H1 (cell line): ENCODE data around the gene CSAD. TPM values are rescaled to one million over a fixed set of nuclear protein-coding genes. Genes with fewer than 3 reads are reported as not detected.
"Not testable (repeated sequence)": the region's sequence is repeated elsewhere in the genome, so short reads cannot be mapped to it uniquely, and the experiment has no call there.

Experiments used
- CTCF ChIA-PET: fragments of 300-600 bp; sonication (Branson Sonifier 250); formaldehyde crosslinking; loops from one replicate; lab custom pipeline; 2021; ENCODE audit not compliant: partially characterized antibody; lab: Charles Lee
- POLR2A ChIA-PET: fragments of 300-600 bp; sonication (Branson Sonifier 250); formaldehyde crosslinking; loops from one replicate; lab custom pipeline; 2021; ENCODE audit warnings: inconsistent platforms; ENCODE audit not compliant: partially characterized antibody; lab: Charles Lee
- DNase-seq, 2 experiments: peaks; one replicate each; pipeline versions ENCODE4 v3.0.0 to v3.0.0-alpha.2; 2010 to 2022; ENCODE audit warnings: low spot score in 2 of 2, low read depth in 1 of 2, mixed read lengths in 1 of 2
- FAIRE-seq: peaks from 2 replicates; lab custom pipeline; 2011; peaks lifted over from hg19 to GRCh38; lab: Jason Lieb, UNC
- H2AFZ ChIP-seq: 2 replicates; pipeline ENCODE4 v1.8.1; 2012; ENCODE audit warnings: low read length, inconsistent platforms
- H2AK5ac ChIP-seq: 2 replicates; pipeline ENCODE4 v1.6.1; 2013; ENCODE audit warnings: low read depth, low read length
- H2BK120ac ChIP-seq: replicated peaks from 2 replicates; pipeline ENCODE3; 2013; ENCODE audit warnings: low read depth, low read length, inconsistent platforms
- H2BK12ac ChIP-seq: 2 replicates; pipeline ENCODE4 v1.6.1; 2013; ENCODE audit warnings: low read depth, low read length
- H2BK15ac ChIP-seq: 2 replicates; pipeline ENCODE4 v1.6.1; 2013; ENCODE audit warnings: low read length
- H2BK20ac ChIP-seq: 2 replicates; pipeline ENCODE4 v1.6.1; 2013; ENCODE audit warnings: low read length
- H2BK5ac ChIP-seq: 2 replicates; pipeline ENCODE4 v1.6.1; 2013; ENCODE audit warnings: low read depth, low read length
- H3K14ac ChIP-seq: 2 replicates; pipeline ENCODE4 v1.6.1; 2013; ENCODE audit warnings: inconsistent platforms; ENCODE audit not compliant: insufficient read length
- H3K18ac ChIP-seq: 2 replicates; pipeline ENCODE4 v1.6.1; 2013; ENCODE audit warnings: low read length; ENCODE audit errors: extremely low read depth
- H3K23ac ChIP-seq: 2 replicates; pipeline ENCODE4 v1.6.1; 2013; ENCODE audit warnings: inconsistent platforms; ENCODE audit not compliant: insufficient read length
- H3K23me2 ChIP-seq: 2 replicates; pipeline ENCODE4 v1.6.1; 2013; ENCODE audit warnings: low read depth, low read length
- H3K27ac ChIP-seq: 2 replicates; pipeline ENCODE4 v1.6.1; 2011; ENCODE audit warnings: low read depth, low read length, inconsistent platforms
- H3K27me3 ChIP-seq, 4 experiments: replicated peaks in 1 of 4; 1 replicate in 1 of 4; 2 replicates in 3 of 4; pipeline versions ENCODE4 v1.6.1 to v1.8.1; 2011 to 2013; ENCODE audit warnings: low read length in 3 of 4, mild to moderate bottlenecking in 3 of 4, inconsistent platforms in 2 of 4, mixed read lengths in 2 of 4, moderate library complexity in 1 of 4; ENCODE audit not compliant: control insufficient read depth in 3 of 4, insufficient read depth in 3 of 4; ENCODE audit errors: extremely low read depth in 1 of 4
- H3K36me3 ChIP-seq, 4 experiments: 2 replicates each; pipeline versions ENCODE4 v1.6.1 to v1.8.1; 2011 to 2013; ENCODE audit warnings: mild to moderate bottlenecking in 4 of 4, low read length in 3 of 4, moderate library complexity in 2 of 4, control low read depth in 1 of 4, inconsistent platforms in 1 of 4; ENCODE audit not compliant: insufficient read depth in 4 of 4, control insufficient read depth in 2 of 4
- H3K4ac ChIP-seq: replicated peaks from 2 replicates; pipeline ENCODE3; 2013; ENCODE audit warnings: low read length, low read depth, mixed read lengths, inconsistent platforms; ENCODE audit not compliant: insufficient read length
- H3K4me1 ChIP-seq, 4 experiments: replicated peaks in 1 of 4; 1 replicate in 1 of 4; 2 replicates in 3 of 4; pipeline versions ENCODE4 v1.6.1 to v1.8.1; 2011 to 2013; ENCODE audit warnings: low read length in 3 of 4, inconsistent platforms in 2 of 4, mixed read lengths in 1 of 4; ENCODE audit not compliant: insufficient read depth in 4 of 4, control insufficient read depth in 3 of 4
- H3K4me2 ChIP-seq, 2 experiments: 2 replicates each; pipeline versions ENCODE4 v1.6.1 to v1.8.1; 2011 to 2013; ENCODE audit warnings: low read depth in 2 of 2, low read length in 2 of 2, control low read depth in 1 of 2, inconsistent platforms in 1 of 2, mild to moderate bottlenecking in 1 of 2; ENCODE audit not compliant: insufficient read depth in 1 of 2
- H3K4me3 ChIP-seq, 4 experiments: fragments of 200-600, 300-600 bp in 1 of 4; sonication (generic), shearing (Covaris generic), sonication (Bioruptor Twin) in 1 of 4; 2 replicates each; pipeline versions ENCODE4 v1.5.1 to v1.8.1; 2011 to 2016; ENCODE audit warnings: low read length in 4 of 4, low read depth in 3 of 4, control low read depth in 2 of 4, inconsistent platforms in 2 of 4, mild to moderate bottlenecking in 2 of 4, mixed read lengths in 1 of 4, moderate library complexity in 1 of 4; ENCODE audit not compliant: insufficient read depth in 2 of 4; ENCODE audit errors: extremely low read depth in 1 of 4
- H3K56ac ChIP-seq: replicated peaks from 2 replicates; pipeline ENCODE3; 2013; ENCODE audit warnings: low read depth, mild to moderate bottlenecking, mixed read lengths, low read length, inconsistent platforms; ENCODE audit not compliant: insufficient read length
- H3K79me1 ChIP-seq: 2 replicates; pipeline ENCODE4 v1.6.1; 2013; ENCODE audit warnings: low read depth, low read length, control low read depth
- H3K79me2 ChIP-seq, 2 experiments: 2 replicates each; pipeline versions ENCODE4 v1.6.1 to v1.8.1; 2012 to 2013; ENCODE audit warnings: low read length in 2 of 2, mild to moderate bottlenecking in 2 of 2, inconsistent platforms in 1 of 2; ENCODE audit not compliant: insufficient read depth in 2 of 2, control insufficient read depth in 1 of 2
- H3K9ac ChIP-seq, 4 experiments: replicated peaks in 1 of 4; 1 replicate in 1 of 4; 2 replicates in 3 of 4; pipeline versions ENCODE4 v1.6.1 to v1.8.1; 2011 to 2013; ENCODE audit warnings: low read depth in 3 of 4, low read length in 3 of 4, control low read depth in 2 of 4, mild to moderate bottlenecking in 2 of 4, moderate library complexity in 2 of 4, inconsistent platforms in 1 of 4; ENCODE audit errors: extremely low read depth in 1 of 4
- H3K9me3 ChIP-seq, 2 experiments: 2 replicates each; pipeline versions ENCODE4 v1.6.1 to v1.8.1; 2012 to 2013; ENCODE audit warnings: mild to moderate bottlenecking in 2 of 2, moderate library complexity in 2 of 2, control low read depth in 1 of 2, inconsistent platforms in 1 of 2, low read depth in 1 of 2, low read length in 1 of 2, mixed read lengths in 1 of 2; ENCODE audit not compliant: insufficient read depth in 2 of 2
- H4K20me1 ChIP-seq, 2 experiments: replicated peaks in 1 of 2; 2 replicates each; pipeline versions ENCODE3 to v1.8.1; 2011 to 2013; ENCODE audit warnings: inconsistent platforms in 2 of 2, low read length in 2 of 2, mild to moderate bottlenecking in 1 of 2; ENCODE audit not compliant: insufficient read depth in 2 of 2, control insufficient read depth in 1 of 2
- H4K5ac ChIP-seq: 2 replicates; pipeline ENCODE4 v1.6.1; 2013; ENCODE audit warnings: low read length, low read depth, mixed read lengths, inconsistent platforms; ENCODE audit not compliant: insufficient read length
- H4K8ac ChIP-seq: 2 replicates; pipeline ENCODE4 v1.8.0; 2013; ENCODE audit warnings: mild to moderate bottlenecking, moderate library complexity, low read length, inconsistent platforms; ENCODE audit not compliant: insufficient read depth; ENCODE audit errors: extremely low read depth
- H4K91ac ChIP-seq: replicated peaks from 2 replicates; pipeline ENCODE3; 2013; ENCODE audit warnings: low read length, mixed read lengths, inconsistent platforms; ENCODE audit not compliant: insufficient read length
- whole genome bisulfite sequencing, 2 experiments: shearing (Covaris generic) in 1 of 2; methylation state at CpG; one replicate each; pipeline versions ENCODE4 v1.1.6 to v1.1.7; 2013 to 2015; ENCODE audit warnings: low lambda C conversion rate in 2 of 2, mixed read lengths in 2 of 2, inconsistent platforms in 1 of 2, low coverage in 1 of 2, missing lambda C conversion rate in 1 of 2; ENCODE audit not compliant: insufficient replicate concordance in 2 of 2, insufficient coverage in 1 of 2, insufficient read length in 1 of 2; ENCODE audit errors: extremely low coverage in 1 of 2, missing lambda C conversion rate in 1 of 2; 5-methylcytosine and 5-hydroxymethylcytosine counted together
- polyA plus RNA-seq, 7 experiments: library from polyadenylated mRNA; depleted of rRNA in 3 of 7; stranded (reverse) in 5 of 7; unstranded in 2 of 7; fragments of >200 nt in 5 of 7; fragments of 200-250 nt in 2 of 7; gene quantifications; 1 replicate in 5 of 7; 2 replicates in 1 of 7; 4 replicates in 1 of 7; pipeline versions ENCODE4 v1.2.1 to v1.2.3, GENCODE V29; 2011 to 2013; ENCODE audit warnings: missing spikeins in 2 of 7, mixed read lengths in 2 of 7
- total RNA-seq: library from RNA; stranded (reverse); fragmentation: NEBNext Ultra II Directional; extraction: Animal tissue kit (Norgen Biotek cat#: 25700); gene quantifications from 2 replicates; pipeline ENCODE4 v1.2.1, GENCODE V29; 2021

Gene CSAD
- total and polyA plus RNA-seq, 2 of the 8 experiments (the other 6 are each of a cell fraction or from before 2014, with no cell fraction given), result 8.8 to 11.3 TPM

GRCh38 chr12:53178803-53179202 lies 1.9 kb downstream of the CSAD start:
- Histone ChIP-seq H3K36me3 (peaks cover 5 to 16% (median 10%) of the 10 kb centered on the region in 4 experiments; a peak in 7 of 8 replicates), H3K79me2 (peaks cover 0 to 11% of the 10 kb centered on the region in 2 experiments; a peak in 2 of 4 replicates), H3K4me1 (peaks cover 2 to 11% (median 7%) of the 10 kb centered on the region in 4 experiments; a peak in 6 of 7 replicates), H3K27me3 (peaks cover 8 to 49% (median 30%) of the 10 kb centered on the region in 4 experiments)
- H3K4ac ChIP-seq, H2AFZ ChIP-seq, H4K91ac ChIP-seq, H3K18ac ChIP-seq, H3K56ac ChIP-seq, H3K14ac ChIP-seq, H3K9me3 ChIP-seq, H2BK5ac ChIP-seq, H4K20me1 ChIP-seq, DNase-seq, H3K23me2 ChIP-seq, H3K79me1 ChIP-seq, H2BK15ac ChIP-seq, H3K23ac ChIP-seq, H2AK5ac ChIP-seq, H3K4me3 ChIP-seq, H3K27ac ChIP-seq, H2BK120ac ChIP-seq, H2BK12ac ChIP-seq, H4K8ac ChIP-seq, H4K5ac ChIP-seq, H2BK20ac ChIP-seq, FAIRE-seq, H3K9ac ChIP-seq, H3K4me2 ChIP-seq, POLR2A ChIA-PET: not testable (repeated sequence)
- CTCF ChIA-PET, result interaction anchor here (0.7 to 5.2 kb wide), 4 partner anchors 13 to 116 kb away, joined by 4 to 44 read pairs (median 24); no protein-coding TSS in a partner anchor
- WGBS, 2 experiments, result 92% methylated on average over 14 of the region's 14 CpGs; no CpG with 5 or more reads in 1 of the 2 experiments

- H3K4me3 ChIP-seq, H3K4me2 ChIP-seq, H4K8ac ChIP-seq, H4K20me1 ChIP-seq, H2BK120ac ChIP-seq, H3K18ac ChIP-seq, H3K27ac ChIP-seq, FAIRE-seq, POLR2A ChIA-PET, H3K23me2 ChIP-seq, H2BK5ac ChIP-seq, H3K79me2 ChIP-seq, H3K9ac ChIP-seq, DNase-seq, H3K23ac ChIP-seq, H2AFZ ChIP-seq, H3K56ac ChIP-seq, H4K5ac ChIP-seq, H3K9me3 ChIP-seq, H4K91ac ChIP-seq, H2BK12ac ChIP-seq, H2AK5ac ChIP-seq, H3K4ac ChIP-seq, H3K79me1 ChIP-seq, H3K36me3 ChIP-seq, H2BK15ac ChIP-seq, H3K14ac ChIP-seq, H2BK20ac ChIP-seq: not testable (repeated sequence)
- CTCF ChIA-PET, result interaction anchor here (0.7 to 3.9 kb wide), 5 partner anchors 17 to 66 kb away, joined by 3 to 21 read pairs (median 4); no protein-coding TSS in a partner anchor
- Histone ChIP-seq H3K27me3 (peaks cover 14 to 62% (median 43%) of the 10 kb centered on the region in 4 experiments), H3K4me1 (peaks cover 2 to 11% (median 7%) of the 10 kb centered on the region in 4 experiments; a peak in 6 of 7 replicates)
- WGBS, 2 experiments, result 87% methylated on average over 6 of the region's 6 CpGs; no CpG with 5 or more reads in 1 of the 2 experiments
These were observed 3.3 kb downstream of the CSAD start for GRCh38 chr12:53177447-53177846.
